HG03442 (cell line): ENCODE data around the gene HYLS1.

ENCODE experiments used
- ATAC-seq: cut with Tn5 transposase; IDR thresholded peaks from one replicate; pipeline ENCODE4 v1.9.1; 2021; ENCODE audit warnings: mild to moderate bottlenecking, moderate library complexity; ENCODE audit not compliant: unreplicated experiment

The HYLS1 gene

DNA sequence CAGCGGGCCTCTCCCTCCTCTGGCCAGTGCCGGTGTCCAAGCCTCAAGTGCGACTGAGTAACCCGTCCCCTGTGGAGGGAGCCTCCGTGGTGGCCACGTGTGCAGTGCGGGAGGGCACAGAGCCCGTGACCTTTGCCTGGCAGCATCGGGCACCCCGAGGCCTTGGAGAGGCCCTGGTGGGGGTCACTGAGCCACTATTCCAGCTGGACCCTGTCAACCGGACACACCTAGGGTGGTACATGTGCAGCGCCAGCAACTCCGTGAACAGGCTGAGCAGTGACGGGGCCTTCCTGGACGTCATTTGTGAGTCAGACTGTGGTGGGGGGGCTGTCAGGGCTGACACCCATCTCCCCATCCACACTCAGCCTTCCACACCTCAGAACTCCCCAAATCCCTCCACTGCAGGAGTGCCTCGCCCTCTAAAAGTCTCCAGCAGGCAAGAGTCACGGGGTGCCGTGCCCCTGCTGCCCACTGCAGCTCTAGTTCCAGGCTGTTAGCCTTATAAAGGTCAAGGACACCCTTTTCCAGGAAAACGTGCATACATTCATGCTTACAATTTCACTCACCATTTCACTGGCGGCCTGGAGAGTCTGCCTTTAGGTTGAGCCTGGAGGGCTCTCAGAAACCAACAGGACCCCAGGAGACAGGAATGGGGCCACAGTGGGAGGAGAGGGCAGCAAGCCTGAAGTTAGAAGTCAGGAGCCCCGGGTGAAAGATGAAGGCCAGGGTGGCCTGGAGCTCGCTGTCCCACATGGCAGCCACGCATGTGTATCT is 61.0 kb downstream of the HYLS1 start:
- no peak for ATAC-seq

DNA sequence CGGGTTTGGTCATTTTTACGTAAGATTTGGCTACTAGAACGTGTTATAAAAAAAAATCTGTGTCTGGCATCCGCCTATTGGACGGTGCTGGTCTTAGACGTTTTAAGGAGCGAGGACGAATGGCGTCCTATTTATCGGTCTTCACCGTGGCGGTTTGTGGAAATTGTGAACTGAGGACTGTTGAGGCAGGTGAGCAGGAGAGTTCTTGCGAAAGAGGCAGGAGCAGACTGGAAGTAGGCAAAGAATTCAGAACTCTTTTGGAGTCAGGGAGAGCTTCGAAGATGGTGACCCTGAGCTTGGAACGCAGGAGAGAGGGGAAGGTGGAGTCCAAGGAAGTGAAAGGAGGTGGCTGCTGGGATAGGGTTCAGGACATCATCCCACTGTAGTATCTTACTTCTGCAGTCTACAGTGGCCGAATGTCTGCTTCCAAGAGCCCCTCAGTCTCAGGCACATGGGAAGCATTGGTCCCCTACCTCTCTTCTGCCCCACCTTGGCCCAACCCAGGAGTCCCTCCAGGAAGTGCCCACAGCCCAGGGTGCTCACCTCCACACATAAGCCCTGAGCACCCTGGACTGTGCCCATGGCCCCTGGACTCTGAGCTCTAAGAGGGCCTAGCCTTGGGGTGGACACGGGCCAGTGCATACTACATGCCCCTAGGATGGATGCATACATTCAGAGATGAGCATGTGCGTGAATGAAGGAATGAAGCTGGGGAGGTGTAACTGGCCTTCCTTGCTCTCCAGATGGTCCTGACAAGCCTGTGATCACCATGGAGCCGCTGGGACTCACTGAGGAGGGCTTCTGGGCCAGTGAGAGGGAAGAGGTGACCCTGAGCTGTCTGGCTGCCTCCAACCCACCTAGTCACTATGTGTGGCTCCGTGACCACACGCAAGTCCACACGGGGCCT is 62.1 kb downstream of the HYLS1 start:
- no peak for ATAC-seq

DNA sequence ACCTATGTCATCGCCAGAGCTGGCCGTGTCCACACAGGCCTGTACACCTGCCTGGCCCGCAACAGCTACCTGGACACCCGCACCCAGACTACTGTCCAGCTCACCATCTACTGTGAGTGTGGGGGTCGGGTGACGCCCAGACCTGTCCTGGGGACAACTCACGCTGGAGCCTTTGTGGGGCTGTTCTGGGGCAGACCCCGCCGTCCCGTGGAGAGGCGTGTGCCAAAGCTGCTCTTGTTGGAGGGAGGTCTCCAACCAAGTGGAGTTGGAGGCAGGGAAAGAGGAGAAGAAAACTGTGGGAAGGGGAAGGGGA is 62.7 kb downstream of the HYLS1 start:
- no peak for ATAC-seq
